Endothelial cell (in vitro differentiated cells): ENCODE data around the gene UBXN11. TPM values are rescaled to one million over a fixed set of nuclear protein-coding genes. Genes with fewer than 3 reads are reported as not detected.

Experiments
- DNase-seq: peaks from one replicate; pipeline ENCODE4 v3.0.0; 2021; ENCODE audit warnings: low spot score
- H3K27ac Mint-ChIP-seq: one replicate; pipeline ENCODE4 v1.8.0; 2021; ENCODE audit warnings: mixed read lengths, inconsistent platforms; ENCODE audit not compliant: unreplicated experiment
- H3K27me3 Mint-ChIP-seq: one replicate; pipeline ENCODE4 v1.8.0; 2021; ENCODE audit warnings: mild to moderate bottlenecking, moderate library complexity, mixed read lengths, inconsistent platforms; ENCODE audit not compliant: unreplicated experiment
- H3K36me3 Mint-ChIP-seq: one replicate; pipeline ENCODE4 v1.8.0; 2021; ENCODE audit warnings: mild to moderate bottlenecking, low read depth, mixed read lengths, inconsistent platforms; ENCODE audit not compliant: unreplicated experiment
- H3K4me1 Mint-ChIP-seq: one replicate; pipeline ENCODE4 v1.8.0; 2021; ENCODE audit warnings: mild to moderate bottlenecking, mixed read lengths, inconsistent platforms; ENCODE audit not compliant: unreplicated experiment
- H3K4me3 Mint-ChIP-seq: one replicate; pipeline ENCODE4 v1.8.0; 2021; ENCODE audit warnings: mild to moderate bottlenecking, mixed read lengths, inconsistent platforms; ENCODE audit not compliant: unreplicated experiment
- H3K9me3 Mint-ChIP-seq: one replicate; pipeline ENCODE4 v1.8.0; 2021; ENCODE audit warnings: mixed read lengths, inconsistent platforms; ENCODE audit not compliant: unreplicated experiment
- total RNA-seq: library from RNA; stranded (reverse); fragmentation: NEBNext Ultra II Directional; extraction: Animal tissue kit (Norgen Biotek cat#: 25700); gene quantifications from one replicate; pipeline ENCODE4 v1.2.1, GENCODE V29; 2021; ENCODE audit not compliant: unreplicated experiment
- TF ChIP-seq, protein P1 (sequence below): fragments of 200-600 bp; sonication (generic); IDR thresholded peaks from one replicate; pipeline ENCODE4 v1.5.0; 2021; ENCODE audit warnings: antibody characterized with exemption; ENCODE audit not compliant: unreplicated experiment

Gene UBXN11
- total RNA-seq, 1 donor from 2014 or later = 16.0 TPM

DNA sequence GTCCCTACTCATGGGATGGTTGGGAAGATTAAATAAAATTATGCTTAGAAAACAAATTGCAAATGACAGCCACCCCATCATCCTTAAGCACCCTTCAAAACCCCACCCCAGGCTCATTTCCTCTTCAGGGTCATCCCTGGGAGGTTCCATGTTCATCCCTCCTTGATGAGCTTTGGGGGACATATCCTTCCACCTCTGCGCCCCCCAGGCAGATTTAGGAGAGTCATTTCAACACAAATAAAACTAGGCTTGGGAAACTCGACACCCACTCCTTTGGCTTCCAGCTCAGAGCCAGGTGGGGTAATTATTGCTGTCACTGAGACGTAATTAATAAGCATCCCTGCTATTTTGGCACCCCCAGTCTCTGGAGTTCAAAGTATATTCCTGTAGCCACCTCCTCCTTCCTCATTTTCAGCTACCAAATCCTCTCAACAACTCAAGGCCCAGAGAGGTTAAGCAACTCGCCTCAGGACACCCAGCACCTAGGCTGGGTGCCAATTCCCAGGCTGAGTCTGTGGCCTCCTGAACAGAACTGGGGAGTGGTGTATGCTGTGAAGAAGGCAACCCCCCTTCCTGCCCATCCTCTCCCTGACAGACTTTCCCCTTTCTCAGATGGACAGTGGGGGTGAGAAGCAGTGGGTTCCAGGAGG lies 46.9 kb upstream of the UBXN11 start:
- H3K27me3 Mint-ChIP-seq = peaks cover 6% of the 10 kb centered on the region
- H3K9me3 Mint-ChIP-seq = no peaks in the 10 kb centered on the region
- no peak overlapping the region for H3K4me3 Mint-ChIP-seq
- DNase-seq = no peak
- H3K27ac Mint-ChIP-seq = no peak overlapping the region
- TF ChIP-seq, protein P1, sequence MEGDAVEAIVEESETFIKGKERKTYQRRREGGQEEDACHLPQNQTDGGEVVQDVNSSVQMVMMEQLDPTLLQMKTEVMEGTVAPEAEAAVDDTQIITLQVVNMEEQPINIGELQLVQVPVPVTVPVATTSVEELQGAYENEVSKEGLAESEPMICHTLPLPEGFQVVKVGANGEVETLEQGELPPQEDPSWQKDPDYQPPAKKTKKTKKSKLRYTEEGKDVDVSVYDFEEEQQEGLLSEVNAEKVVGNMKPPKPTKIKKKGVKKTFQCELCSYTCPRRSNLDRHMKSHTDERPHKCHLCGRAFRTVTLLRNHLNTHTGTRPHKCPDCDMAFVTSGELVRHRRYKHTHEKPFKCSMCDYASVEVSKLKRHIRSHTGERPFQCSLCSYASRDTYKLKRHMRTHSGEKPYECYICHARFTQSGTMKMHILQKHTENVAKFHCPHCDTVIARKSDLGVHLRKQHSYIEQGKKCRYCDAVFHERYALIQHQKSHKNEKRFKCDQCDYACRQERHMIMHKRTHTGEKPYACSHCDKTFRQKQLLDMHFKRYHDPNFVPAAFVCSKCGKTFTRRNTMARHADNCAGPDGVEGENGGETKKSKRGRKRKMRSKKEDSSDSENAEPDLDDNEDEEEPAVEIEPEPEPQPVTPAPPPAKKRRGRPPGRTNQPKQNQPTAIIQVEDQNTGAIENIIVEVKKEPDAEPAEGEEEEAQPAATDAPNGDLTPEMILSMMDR = no peak
- H3K4me1 Mint-ChIP-seq = peaks cover 25% of the 10 kb centered on the region
- no peaks in the 10 kb centered on the region for H3K36me3 Mint-ChIP-seq

DNA sequence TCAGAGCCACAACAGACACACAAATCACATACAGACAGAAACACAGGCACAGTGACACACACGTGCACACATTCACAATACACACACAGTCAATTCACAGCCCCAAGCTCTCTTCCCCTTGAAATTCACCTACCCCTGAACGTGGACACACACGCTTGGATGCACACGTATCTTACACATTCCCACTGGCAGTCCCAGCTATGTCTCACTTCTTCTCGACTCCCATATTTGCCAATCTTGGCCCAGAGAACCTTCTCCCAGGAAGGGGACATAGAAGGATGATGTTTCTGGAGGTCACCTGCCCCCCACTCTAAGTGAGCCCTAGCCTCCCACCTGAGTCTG lies 45.9 kb upstream of the UBXN11 start:
- Mint-ChIP-seq H3K9me3 (no peaks in the 10 kb centered on the region), H3K27ac (peak overlapping the region; percentile 33), H3K27me3 (peaks cover 6% of the 10 kb centered on the region), H3K36me3 (no peaks in the 10 kb centered on the region), H3K4me1 (peaks cover 25% of the 10 kb centered on the region), H3K4me3 (peak overlapping the region; percentile 12)
- TF ChIP-seq, protein P1 = no peak
- no peak for DNase-seq

DNA sequence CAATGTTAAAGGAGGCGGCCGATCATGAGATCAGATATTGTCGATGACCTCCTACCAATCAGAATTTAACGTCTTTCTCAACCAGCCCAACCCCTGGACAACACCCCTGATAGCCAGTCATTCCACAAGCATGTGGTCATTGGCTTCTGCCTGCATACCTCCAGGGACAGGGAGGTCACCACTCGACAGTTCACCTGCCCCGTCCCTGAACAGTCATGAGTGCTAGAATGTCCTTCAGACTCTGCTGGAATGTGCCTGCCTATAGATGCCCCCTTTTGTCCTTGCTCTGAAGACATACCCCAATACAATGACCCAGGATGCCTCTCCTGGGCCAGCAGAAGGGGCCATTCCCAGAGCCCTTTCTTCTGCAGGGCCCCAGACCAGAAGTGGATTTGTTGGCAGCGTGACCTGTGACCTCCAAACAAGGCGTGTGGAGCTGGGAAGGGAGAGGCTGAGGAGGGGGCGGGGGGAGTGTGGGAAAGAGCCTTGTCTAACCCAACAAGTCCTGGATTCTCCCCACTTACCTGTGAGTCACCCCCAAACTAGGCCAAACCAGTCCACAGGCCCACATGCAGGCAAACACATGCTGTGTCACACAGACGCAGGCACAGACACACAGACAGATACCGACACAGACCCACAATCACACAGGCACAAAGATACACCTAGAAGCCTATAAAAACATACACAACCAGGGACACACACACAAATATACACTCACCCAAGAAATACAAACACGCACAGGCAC lies 45.3 kb upstream of the UBXN11 start:
- no peaks in the 10 kb centered on the region for H3K36me3 Mint-ChIP-seq

DNA sequence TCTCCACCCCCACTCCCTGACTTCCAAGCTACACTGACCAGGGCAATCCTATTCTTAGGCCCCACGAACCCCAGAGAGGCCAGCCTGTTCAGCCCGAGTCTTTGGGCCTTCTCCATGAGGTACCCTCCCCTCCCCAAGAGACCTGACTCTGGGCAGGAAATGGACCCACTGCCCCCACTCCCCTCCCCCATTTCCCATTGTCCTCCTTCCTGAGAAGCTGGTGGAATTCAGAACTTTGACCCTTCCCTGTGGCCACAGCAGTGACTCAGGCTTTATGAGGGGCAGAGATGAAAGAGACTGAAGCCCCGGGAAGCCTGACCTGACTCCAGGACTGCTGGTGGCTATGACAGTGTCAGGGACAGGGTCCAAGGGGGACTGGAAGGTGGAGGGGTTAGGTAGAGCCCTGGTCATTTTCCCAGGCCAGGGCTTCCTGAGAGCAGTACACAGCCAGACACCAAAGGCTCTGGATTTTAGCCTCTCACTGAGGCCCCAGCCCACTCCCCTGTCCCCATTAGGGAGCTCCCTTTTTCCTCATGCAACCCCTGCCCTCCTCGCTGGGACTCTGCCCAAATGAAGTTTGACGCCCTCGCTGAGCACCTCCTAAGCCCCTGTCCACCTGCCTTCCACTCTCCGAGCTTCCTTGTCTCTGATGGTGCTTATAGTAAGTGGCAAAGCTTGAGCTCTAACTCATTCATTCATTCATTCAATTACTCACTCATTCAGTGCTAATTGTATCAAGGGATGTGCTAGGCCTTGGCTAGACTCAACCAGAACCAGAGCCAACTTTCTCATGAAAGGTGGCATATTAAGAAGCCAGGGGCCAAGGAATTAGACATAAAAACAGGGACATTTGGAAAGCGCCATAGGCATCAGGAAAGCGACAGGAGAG lies 44.5 kb upstream of the UBXN11 start:
- peaks cover 6% of the 10 kb centered on the region for H3K27me3 Mint-ChIP-seq
- TF ChIP-seq, protein P1 = no peak
- H3K27ac Mint-ChIP-seq = peak overlapping the region; percentile 95
- peak; percentile 51 for DNase-seq
- H3K36me3 Mint-ChIP-seq = no peaks in the 10 kb centered on the region
- peak overlapping the region; percentile 58 for H3K4me3 Mint-ChIP-seq
- H3K9me3 Mint-ChIP-seq = no peaks in the 10 kb centered on the region
- H3K4me1 Mint-ChIP-seq = peaks cover 33% of the 10 kb centered on the region

More for the DNA sequence above, 45.3 kb upstream of the UBXN11 start:
- peak overlapping the region; percentile 95 for H3K27ac Mint-ChIP-seq
- TF ChIP-seq, protein P1 = no peak
- peaks cover 6% of the 10 kb centered on the region for H3K27me3 Mint-ChIP-seq
- H3K9me3 Mint-ChIP-seq = no peaks in the 10 kb centered on the region
- H3K4me1 Mint-ChIP-seq = peaks cover 27% of the 10 kb centered on the region
- H3K4me3 Mint-ChIP-seq = peak overlapping the region; percentile 58
- DNase-seq = no peak
